ENCODE data around the gene EBF3.

DNA sequence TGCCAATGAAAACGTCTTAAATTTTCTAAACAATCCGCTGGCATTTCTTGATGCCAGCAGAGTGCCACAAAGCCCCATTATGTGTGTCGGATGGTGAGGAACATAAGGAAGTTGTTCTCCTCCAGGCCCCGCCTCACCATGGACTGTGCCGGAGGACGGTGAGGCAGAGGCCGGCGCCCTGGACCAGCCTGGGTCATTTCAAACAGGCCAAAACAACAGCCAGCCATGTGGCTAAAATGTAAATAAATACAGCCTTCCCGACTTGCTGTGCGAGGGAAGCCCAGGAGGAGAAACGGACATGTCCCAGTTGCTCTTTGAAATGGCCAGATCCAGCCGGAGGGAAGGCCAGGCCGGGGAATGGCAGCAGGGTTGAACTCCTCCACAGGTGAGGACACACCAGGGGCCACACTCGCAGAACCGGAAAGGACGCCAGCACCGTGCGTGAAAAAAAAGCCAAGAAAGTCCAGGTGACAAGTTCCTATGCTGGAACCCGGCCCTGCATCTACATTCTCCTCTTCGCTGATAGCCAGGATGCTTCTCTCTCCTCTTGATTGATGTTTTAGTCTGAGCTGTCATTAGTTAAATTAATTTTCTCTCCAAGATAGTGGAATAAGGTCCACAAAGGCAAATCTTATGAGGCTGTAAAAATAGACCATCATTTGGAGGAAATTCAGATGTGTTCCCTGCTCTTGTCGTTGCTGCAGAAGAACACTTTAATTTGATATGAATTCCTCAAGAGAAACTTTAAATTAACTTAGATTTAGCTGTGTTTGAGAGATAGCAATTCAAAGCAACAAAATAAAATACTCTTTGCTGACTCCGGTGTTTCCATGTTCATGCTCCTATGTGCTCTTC is 64.6 kb downstream of the EBF3 start:
- TF ChIP-seq EZH2 (IDR thresholded peaks at IDR 0.05), result no peak
- no peak for TF ChIP-seq POLR2AphosphoS5 (IDR thresholded peaks at IDR 0.05; ENCODE audit: borderline replicate concordance, low read depth, low read length)
